ENCODE data around the gene SRD5A1.
A peak's percentile ranks its signal among the peaks of the same experiment; 100 is the strongest.
"Not testable (repeated sequence)": the region's sequence is repeated elsewhere in the genome, so short reads cannot be mapped to it uniquely, and the experiment has no call there.

The SRD5A1 gene

GRCh38 chr5:6606884-6607558, 26.2 kb upstream of the SRD5A1 start:
- DNase-seq: no peak

GRCh38 chr5:6607559-6607936, 25.7 kb upstream of the SRD5A1 start:
- DNase-seq: no peak

- no peak for DNase-seq
These were observed 25.2 kb upstream of the SRD5A1 start for GRCh38 chr5:6608016-6608415.

- DNase-seq: no peak
These were observed 21.6 kb upstream of the SRD5A1 start for GRCh38 chr5:6611334-6612256.

GRCh38 chr5:6615034-6615815, 18.0 kb upstream of the SRD5A1 start:
- no peak for DNase-seq

- DNase-seq: no peak
These were observed 16.6 kb upstream of the SRD5A1 start for GRCh38 chr5:6616632-6617031.

- DNase-seq: no peak
These were observed 10.0 kb upstream of the SRD5A1 start for GRCh38 chr5:6623228-6623627.

GRCh38 chr5:6623941-6624340, 9.3 kb upstream of the SRD5A1 start:
- DNase-seq: no peak

GRCh38 chr5:6626508-6626907, 6.7 kb upstream of the SRD5A1 start:
- DNase-seq: no peak

GRCh38 chr5:6631441-6631840, 1.8 kb upstream of the SRD5A1 start:
- DNase-seq: no peak

GRCh38 chr5:6632324-6632887, 834 bp upstream of the SRD5A1 start:
- DNase-seq: peak; percentile 38

GRCh38 chr5:6633469-6634245, 417 bp downstream of the SRD5A1 start:
- DNase-seq: peak; percentile 67

GRCh38 chr5:6634306-6634705, 1.1 kb downstream of the SRD5A1 start:
- DNase-seq: peak; percentile 77

- DNase-seq: no peak
These were observed 1.7 kb downstream of the SRD5A1 start for GRCh38 chr5:6634788-6635430.

GRCh38 chr5:6636293-6636692, 3.1 kb downstream of the SRD5A1 start:
- DNase-seq: no peak

GRCh38 chr5:6637022-6637421, 3.8 kb downstream of the SRD5A1 start:
- no peak for DNase-seq

GRCh38 chr5:6637590-6637989, 4.3 kb downstream of the SRD5A1 start:
- DNase-seq: no peak

GRCh38 chr5:6638236-6638635, 5.0 kb downstream of the SRD5A1 start:
- DNase-seq: no peak

GRCh38 chr5:6642655-6643054, 9.4 kb downstream of the SRD5A1 start:
- no peak for DNase-seq

- no peak for DNase-seq
These were observed 11.6 kb downstream of the SRD5A1 start for GRCh38 chr5:6644794-6645241.

GRCh38 chr5:6645571-6646362, 12.5 kb downstream of the SRD5A1 start:
- DNase-seq: not testable (repeated sequence)
